GM11168 (cell line): ENCODE measurements around the gene CDX1.

Source experiments
- in situ Hi-C: fragments of 300-500 bp; cut with MboI; formaldehyde crosslinking; loops from one replicate; pipeline ENCODE4 v1.12.0; 2022; ENCODE audit warnings: low sequenced_read_pairs; ENCODE audit not compliant: unreplicated experiment

CDX1 gene

GRCh38 chr5:150195736-150196485, 29.3 kb downstream of the CDX1 start:
- in situ Hi-C loops: no loop called here

- in situ Hi-C loops: no loop called here
These were observed 29.9 kb downstream of the CDX1 start for GRCh38 chr5:150196514-150196913.

GRCh38 chr5:150196986-150197385, 30.4 kb downstream of the CDX1 start:
- in situ Hi-C loops: no loop called here

- in situ Hi-C loops: no loop called here
These were observed 30.9 kb downstream of the CDX1 start for GRCh38 chr5:150197476-150197875.

- in situ Hi-C loops: no loop called here
These were observed 35.9 kb downstream of the CDX1 start for GRCh38 chr5:150202501-150202900.

- in situ Hi-C loops: no loop called here
These were observed 37.4 kb downstream of the CDX1 start for GRCh38 chr5:150203832-150204589.

GRCh38 chr5:150204590-150204960, 38.0 kb downstream of the CDX1 start:
- in situ Hi-C loops: no loop called here

- in situ Hi-C loops: no loop called here
These were observed 39.7 kb downstream of the CDX1 start for GRCh38 chr5:150206098-150206778.

GRCh38 chr5:150206779-150207115, 40.2 kb downstream of the CDX1 start:
- in situ Hi-C loops: no loop called here

- in situ Hi-C loops: no loop called here
These were observed 41.9 kb downstream of the CDX1 start for GRCh38 chr5:150208187-150209098.

GRCh38 chr5:150209099-150209635, 42.6 kb downstream of the CDX1 start:
- in situ Hi-C loops: no loop called here

GRCh38 chr5:150210644-150211043, 44.1 kb downstream of the CDX1 start:
- in situ Hi-C loops: no loop called here

- in situ Hi-C loops: no loop called here
These were observed 44.8 kb downstream of the CDX1 start for GRCh38 chr5:150211156-150212030.

- in situ Hi-C loops: no loop called here
These were observed 47.0 kb downstream of the CDX1 start for GRCh38 chr5:150213530-150213929.

GRCh38 chr5:150214289-150214688, 47.7 kb downstream of the CDX1 start:
- in situ Hi-C loops: no loop called here

GRCh38 chr5:150215979-150216944, 49.7 kb downstream of the CDX1 start:
- in situ Hi-C loops: no loop called here

GRCh38 chr5:150217038-150217437, 50.5 kb downstream of the CDX1 start:
- in situ Hi-C loops: no loop called here
